H9 (cell line): ENCODE measurements around the gene MTG2. TPM values are rescaled to one million over a fixed set of nuclear protein-coding genes. Genes with fewer than 3 reads are reported as not detected.
A peak's percentile ranks its signal among the peaks of the same experiment; 100 is the strongest.

Source experiments
- DNase-seq: peaks from one replicate; pipeline ENCODE4 v3.0.0-alpha.2; 2017
- H2AFZ ChIP-seq: one replicate; pipeline ENCODE4 v1.6.1; 2013; ENCODE audit warnings: mild to moderate bottlenecking, low read length, control low read depth, moderate library complexity
- H2AK5ac ChIP-seq: 2 replicates; pipeline ENCODE4 v1.6.1; 2013; ENCODE audit warnings: low read length, control low read depth, mixed read lengths; ENCODE audit not compliant: insufficient read length
- H2BK120ac ChIP-seq: one replicate; pipeline ENCODE4 v1.6.1; 2013; ENCODE audit warnings: low read depth, mild to moderate bottlenecking, low read length, control low read depth, inconsistent platforms; ENCODE audit not compliant: poor library complexity, severe bottlenecking
- H2BK12ac ChIP-seq: 2 replicates; pipeline ENCODE4 v1.6.1; 2013; ENCODE audit warnings: low read length, control low read depth, mixed read lengths, low read depth; ENCODE audit not compliant: insufficient read length
- H2BK15ac ChIP-seq: 2 replicates; pipeline ENCODE4 v1.6.1; 2013; ENCODE audit warnings: low read depth, low read length, control low read depth
- H2BK20ac ChIP-seq: one replicate; pipeline ENCODE4 v1.6.1; 2013; ENCODE audit warnings: low read depth, mild to moderate bottlenecking, low read length, control low read depth, inconsistent platforms; ENCODE audit not compliant: poor library complexity, severe bottlenecking
- H2BK5ac ChIP-seq: 2 replicates; pipeline ENCODE4 v1.6.1; 2013; ENCODE audit warnings: low read length, control low read depth, mixed read lengths; ENCODE audit not compliant: insufficient read length
- H3K14ac ChIP-seq: 2 replicates; pipeline ENCODE4 v1.6.1; 2013; ENCODE audit warnings: low read length, control low read depth; ENCODE audit not compliant: insufficient read depth
- H3K18ac ChIP-seq: 2 replicates; pipeline ENCODE4 v1.6.1; 2013; ENCODE audit warnings: low read depth, mild to moderate bottlenecking, mixed read lengths, low read length, control low read depth; ENCODE audit not compliant: insufficient read length
- H3K23ac ChIP-seq: 2 replicates; pipeline ENCODE4 v1.6.1; 2013; ENCODE audit warnings: low read length, control low read depth, mixed read lengths, low read depth; ENCODE audit not compliant: insufficient read length
- H3K23me2 ChIP-seq: 2 replicates; pipeline ENCODE4 v1.6.1; 2013; ENCODE audit warnings: low read depth, mild to moderate bottlenecking, mixed read lengths, low read length, control low read depth; ENCODE audit not compliant: insufficient read length, poor library complexity, severe bottlenecking
- H3K27ac ChIP-seq: 2 replicates; pipeline ENCODE4 v1.5.1; 2013; ENCODE audit warnings: low read length, control low read depth, mixed read lengths, low read depth; ENCODE audit not compliant: insufficient read length
- H3K27me3 ChIP-seq: 2 replicates; pipeline ENCODE4 v1.6.1; 2013; ENCODE audit warnings: low read length, control low read depth, inconsistent platforms; ENCODE audit not compliant: insufficient read depth
- H3K4ac ChIP-seq: 2 replicates; pipeline ENCODE4 v1.6.1; 2013; ENCODE audit warnings: low read depth, mild to moderate bottlenecking, control low read depth, inconsistent platforms, low read length, moderate library complexity
- H3K4me1 ChIP-seq: 2 replicates; pipeline ENCODE4 v1.6.1; 2013; ENCODE audit warnings: low read length, control low read depth, inconsistent platforms; ENCODE audit not compliant: insufficient read depth
- H3K4me2 ChIP-seq: 2 replicates; pipeline ENCODE4 v1.6.1; 2013; ENCODE audit warnings: low read length, control low read depth, mixed read lengths; ENCODE audit not compliant: insufficient read length, insufficient read depth
- H3K56ac ChIP-seq: 2 replicates; pipeline ENCODE4 v1.6.1; 2013; ENCODE audit warnings: low read depth, mild to moderate bottlenecking, mixed read lengths, low read length, control low read depth; ENCODE audit not compliant: insufficient read length
- H3K79me1 ChIP-seq: 2 replicates; pipeline ENCODE4 v1.6.1; 2013; ENCODE audit warnings: low read depth, mild to moderate bottlenecking, moderate library complexity, low read length, control low read depth, inconsistent platforms; ENCODE audit not compliant: insufficient read depth, poor library complexity, severe bottlenecking
- H3K79me2 ChIP-seq: 2 replicates; pipeline ENCODE4 v1.6.1; 2013; ENCODE audit warnings: low read length, control low read depth, inconsistent platforms; ENCODE audit not compliant: insufficient read depth
- H3K9ac ChIP-seq: 2 replicates; pipeline ENCODE4 v1.6.1; 2013; ENCODE audit warnings: low read length, control low read depth, mixed read lengths; ENCODE audit not compliant: insufficient read length; ENCODE audit errors: extremely low read depth
- H3K9me3 ChIP-seq: one replicate; pipeline ENCODE4 v1.6.1; 2013; ENCODE audit warnings: low read depth, low read length, inconsistent platforms; ENCODE audit not compliant: control insufficient read depth
- H3T11ph ChIP-seq: one replicate; pipeline ENCODE4 v1.6.1; 2013; ENCODE audit warnings: mild to moderate bottlenecking, low read length, control low read depth, inconsistent platforms
- H4K20me1 ChIP-seq: one replicate; pipeline ENCODE4 v1.6.1; 2013; ENCODE audit not compliant: control insufficient read depth, insufficient read length, insufficient read depth
- H4K5ac ChIP-seq: 2 replicates; pipeline ENCODE4 v1.6.1; 2013; ENCODE audit warnings: low read depth, mild to moderate bottlenecking, mixed read lengths, low read length, control low read depth; ENCODE audit not compliant: insufficient read length
- H4K8ac ChIP-seq: replicated peaks from 2 replicates; pipeline ENCODE4 v1.6.1; 2013; ENCODE audit warnings: low read length, control low read depth, mixed read lengths, low read depth; ENCODE audit not compliant: insufficient read length
- H4K91ac ChIP-seq: 2 replicates; pipeline ENCODE4 v1.6.1; 2013; ENCODE audit warnings: low read depth, mild to moderate bottlenecking, moderate library complexity, mixed read lengths, low read length, control low read depth; ENCODE audit not compliant: insufficient read length
- H3K27ac Mint-ChIP-seq, 3 experiments: 2 replicates in 2 of 3; 3 replicates in 1 of 3; pipeline ENCODE4 v1.8.0; 2020 to 2021; ENCODE audit warnings: mixed read lengths in 3 of 3, mild to moderate bottlenecking in 1 of 3, moderate library complexity in 1 of 3
- H3K27me3 Mint-ChIP-seq: 2 replicates; pipeline ENCODE4 v1.8.0; 2021; ENCODE audit warnings: low read depth, mild to moderate bottlenecking, moderate library complexity, mixed read lengths
- H3K36me3 Mint-ChIP-seq, 3 experiments: 2 replicates in 2 of 3; 3 replicates in 1 of 3; pipeline ENCODE4 v1.8.0; 2020 to 2021; ENCODE audit warnings: low read depth in 3 of 3, mixed read lengths in 3 of 3; ENCODE audit not compliant: insufficient read depth in 1 of 3
- H3K4me1 Mint-ChIP-seq, 2 experiments: 2 replicates each; pipeline ENCODE4 v1.8.0; 2020; ENCODE audit warnings: mixed read lengths in 2 of 2
- H3K4me3 Mint-ChIP-seq, 2 experiments: 2 replicates in 1 of 2; 3 replicates in 1 of 2; pipeline ENCODE4 v1.8.0; 2020 to 2021; ENCODE audit warnings: mild to moderate bottlenecking in 2 of 2, mixed read lengths in 2 of 2, moderate library complexity in 1 of 2
- H3K9me3 Mint-ChIP-seq, 2 experiments: 2 replicates in 1 of 2; 3 replicates in 1 of 2; pipeline ENCODE4 v1.8.0; 2020; ENCODE audit warnings: mild to moderate bottlenecking in 2 of 2, mixed read lengths in 2 of 2, moderate library complexity in 1 of 2
- CTCF ChIP-seq: fragments of 200-600 bp; sonication (generic); conservative IDR thresholded peaks from 3 replicates; pipeline ENCODE4 v1.8.0; 2021; ENCODE audit warnings: antibody characterized with exemption, mild to moderate bottlenecking
- WGBS: extraction: QIAGEN DNeasy Blood & Tissue Kit; methylation state at CpG from one replicate; pipeline ENCODE4 v1.1.7; 2013; ENCODE audit warnings: missing lambda C conversion rate, low lambda C conversion rate, mixed read lengths; ENCODE audit not compliant: insufficient read length; ENCODE audit errors: extremely low coverage; 5-methylcytosine and 5-hydroxymethylcytosine counted together
- total RNA-seq: library from RNA; stranded (reverse); gene quantifications from 2 replicates; pipeline ENCODE4 v1.2.1, GENCODE V29; 2021

Gene MTG2
- total RNA-seq, 1 experiment from 2014 or later: 25.1 TPM

- Histone ChIP-seq H4K8ac (no peak overlapping the region), H2AFZ (no peak overlapping the region), H3K9me3 (no peaks in the 10 kb centered on the region), H3K4ac (no peak overlapping the region), H2BK120ac (no peak overlapping the region), H3K27ac (no peak overlapping the region), H3K56ac (no peak overlapping the region), H3K9ac (no peak overlapping the region), H3K23me2 (no peaks in the 10 kb centered on the region), H2AK5ac (no peak overlapping the region), H2BK5ac (no peak overlapping the region), H3T11ph (no peak overlapping the region), H3K14ac (no peak overlapping the region), H3K79me2 (peaks cover 10% of the 10 kb centered on the region; the same call in 1 of the 2 replicates), H2BK12ac (no peak overlapping the region), H2BK15ac (no peak overlapping the region), H3K4me1 (no peaks in the 10 kb centered on the region; the same call in 1 of the 2 replicates), H3K79me1 (peaks cover 8% of the 10 kb centered on the region), H3K23ac (no peak overlapping the region), H2BK20ac (no peak overlapping the region), H3K4me2 (no peak overlapping the region), H4K20me1 (no peaks in the 10 kb centered on the region), H4K91ac (no peak overlapping the region), H3K18ac (no peak overlapping the region), H3K27me3 (no peaks in the 10 kb centered on the region), H4K5ac (no peak overlapping the region)
- H3K4me3 Mint-ChIP-seq: peak overlapping the region in 1 of 2 experiments; percentile 53; a peak in 1 of 5 replicates
- H3K27ac Mint-ChIP-seq: peak overlapping the region in 2 of 3 experiments; percentile 51 to 55; a peak in 3 of 7 replicates
- WGBS: no CpG with 5 or more reads among the region's 22 CpGs
- peaks cover 20 to 23% of the 10 kb centered on the region in 2 experiments for H3K4me1 Mint-ChIP-seq
- H3K36me3 Mint-ChIP-seq: peaks cover 0 to 6% (median 1%) of the 10 kb centered on the region in 3 experiments; a peak in 3 of 7 replicates
- DNase-seq: no peak
- TF ChIP-seq CTCF: no peak
- no peaks in the 10 kb centered on the region; a peak in 1 of 5 replicates for H3K9me3 Mint-ChIP-seq
- no peaks in the 10 kb centered on the region for H3K27me3 Mint-ChIP-seq
Measured at GRCh38 chr20:62246872-62247652, 64.2 kb downstream of the MTG2 start.
